NCI-H146 (cell line): ENCODE measurements around the gene MCEE.

Experiments
- DNase-seq: peaks from one replicate; lab custom pipeline; 2025; lab: John Stamatoyannopoulos, UW

MCEE gene

DNA sequence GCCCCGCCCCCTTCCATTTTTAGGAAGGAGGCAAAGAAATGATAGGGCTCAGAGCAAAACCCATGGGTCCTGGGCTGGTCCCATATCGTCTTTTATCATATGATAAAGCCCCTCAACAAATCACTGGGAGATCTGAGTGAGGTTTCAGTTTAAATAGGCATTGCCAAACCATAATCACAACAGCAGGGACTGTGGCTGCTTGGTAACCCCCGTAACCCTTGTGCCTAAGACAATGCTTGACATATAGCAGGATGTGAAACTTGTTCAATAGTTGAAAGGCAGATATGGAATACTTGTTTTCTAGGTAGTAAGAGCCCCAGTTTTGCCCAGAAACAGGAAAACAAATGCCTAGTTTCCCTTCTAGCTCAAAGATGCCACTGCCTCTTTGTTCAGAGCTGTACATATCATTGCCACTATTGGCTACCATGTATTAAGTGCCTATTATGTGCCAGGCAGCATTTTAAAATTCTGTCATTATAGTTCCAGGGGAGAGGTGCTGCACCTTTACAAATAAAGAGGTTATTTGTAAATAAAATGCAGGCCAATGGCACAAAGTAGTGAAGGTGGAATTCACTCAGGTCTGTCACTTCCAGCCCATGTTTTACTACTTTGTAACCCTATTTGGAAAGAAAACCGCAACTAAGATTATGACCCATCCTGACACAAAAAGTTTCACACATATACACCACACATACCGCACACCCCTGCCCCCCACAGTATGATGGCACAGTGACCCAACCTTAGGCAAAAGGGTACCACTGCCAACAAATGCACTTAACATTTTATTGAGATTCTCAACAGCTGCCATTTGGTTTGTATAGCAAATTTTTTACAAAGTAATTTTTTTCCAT, 47.4 kb downstream of the MCEE start:
- DNase-seq: no peak

DNA sequence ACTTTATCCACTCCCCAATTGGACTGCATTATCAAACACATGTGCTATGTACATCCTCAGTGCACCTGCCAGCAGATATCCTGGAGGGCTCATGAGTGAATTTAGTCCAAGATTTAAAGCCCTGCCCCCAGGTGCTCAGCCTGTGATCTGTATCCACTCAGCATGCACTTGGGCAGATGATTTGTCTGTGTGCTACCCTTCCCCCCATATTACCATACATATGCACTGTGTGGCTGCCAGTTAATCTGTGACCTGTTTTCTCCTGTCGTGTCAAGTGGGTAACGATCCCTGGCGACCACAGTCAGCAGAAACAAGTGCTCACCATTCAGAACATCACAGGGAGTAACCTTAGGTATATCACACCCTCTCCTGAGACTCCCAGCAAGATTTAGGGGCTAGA, 51.4 kb downstream of the MCEE start:
- peak; percentile 4 for DNase-seq

DNA sequence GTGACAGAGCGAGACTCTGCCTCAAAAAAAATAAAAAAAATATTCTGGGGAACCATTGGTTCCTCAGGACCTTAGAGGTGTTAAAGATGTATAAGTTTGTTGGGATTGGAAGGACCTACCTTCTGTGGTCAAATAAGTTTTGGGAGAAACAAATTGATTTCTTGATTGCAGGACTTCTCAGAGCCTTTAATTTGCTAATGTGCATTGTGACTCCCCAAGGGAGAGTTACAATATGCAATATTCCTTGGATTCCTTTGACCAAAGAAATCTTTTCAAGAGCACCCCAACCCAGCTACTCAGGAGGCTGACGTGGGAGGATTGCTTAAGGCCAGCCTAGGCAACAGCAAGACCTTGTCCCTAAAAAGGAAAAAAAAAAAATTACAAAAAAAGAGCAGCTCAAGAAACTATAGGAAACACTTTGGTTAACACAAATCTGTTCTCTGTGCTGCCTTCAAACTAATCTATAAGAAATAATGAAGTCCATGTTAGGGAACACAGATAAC, 55.1 kb downstream of the MCEE start:
- DNase-seq: no peak

DNA sequence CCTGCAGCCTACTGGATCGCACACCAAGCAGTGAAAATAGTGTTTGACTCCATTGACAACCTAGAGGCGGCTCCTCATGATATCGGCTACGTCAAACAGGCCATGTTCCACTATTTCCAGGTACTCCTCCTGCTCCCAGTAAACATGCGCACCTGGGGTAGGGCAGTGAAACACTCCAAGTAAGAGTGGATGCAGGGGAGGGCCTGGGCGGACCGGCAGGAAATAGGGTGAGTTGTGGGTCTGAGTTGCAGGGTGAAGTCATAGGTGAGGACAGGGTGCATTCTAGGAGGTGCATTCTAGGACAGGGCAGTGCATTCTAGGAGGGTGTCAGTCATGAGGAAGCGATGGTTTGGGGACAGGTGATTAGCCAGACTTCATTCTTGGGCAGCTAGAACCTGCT, 56.6 kb downstream of the MCEE start:
- no peak for DNase-seq

DNA sequence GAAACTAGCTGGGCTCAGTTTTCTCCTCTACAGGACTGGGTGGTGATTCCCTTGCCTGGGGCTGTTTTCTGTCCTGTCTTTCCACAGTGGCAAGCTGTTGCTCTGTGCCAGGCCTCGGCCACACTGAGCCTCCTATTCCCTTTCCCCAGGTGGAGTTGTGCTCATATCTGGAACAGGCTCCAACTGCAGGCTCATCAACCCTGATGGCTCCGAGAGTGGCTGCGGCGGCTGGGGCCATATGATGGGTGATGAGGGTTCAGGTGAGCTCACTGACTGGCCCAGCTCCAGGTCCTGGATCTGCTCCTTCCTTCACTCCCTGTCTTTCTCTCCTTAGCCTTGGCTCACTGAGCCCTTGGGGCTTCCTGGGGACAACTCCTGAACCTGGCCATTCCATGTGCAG, 57.5 kb downstream of the MCEE start:
- no peak for DNase-seq

DNA sequence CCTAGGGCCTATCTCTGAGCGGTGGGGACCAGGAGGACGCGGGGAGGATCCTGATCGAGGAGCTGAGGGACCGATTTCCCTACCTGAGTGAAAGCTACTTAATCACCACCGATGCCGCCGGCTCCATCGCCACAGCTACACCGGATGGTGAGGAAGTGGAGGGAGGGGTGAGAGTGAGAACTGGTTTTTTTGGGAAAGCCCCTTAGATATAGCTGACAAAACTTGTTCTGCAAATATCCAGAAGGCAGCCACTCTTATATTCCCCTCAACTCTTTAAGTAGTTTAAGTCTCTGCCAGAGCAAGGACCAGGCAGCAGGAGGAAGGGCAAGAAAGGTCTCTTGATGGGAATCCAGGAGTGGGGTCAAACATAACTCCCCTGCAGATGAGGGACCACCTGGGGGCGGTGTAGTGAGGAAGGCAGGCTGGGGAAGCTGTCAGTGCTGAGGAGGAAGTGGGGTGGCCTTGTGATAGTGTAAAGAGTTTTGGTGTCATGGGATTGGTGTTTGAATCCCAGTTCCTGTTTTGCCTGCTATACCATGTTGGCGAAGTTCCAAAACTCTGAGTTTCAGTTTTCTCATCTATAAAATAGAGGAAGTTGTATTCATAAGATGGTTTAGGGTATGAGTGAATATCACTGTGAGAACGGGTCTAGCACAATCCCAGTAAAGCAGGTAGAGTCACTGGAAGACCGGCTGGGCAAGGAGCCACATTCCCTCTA, 58.2 kb downstream of the MCEE start:
- DNase-seq: no peak

DNA sequence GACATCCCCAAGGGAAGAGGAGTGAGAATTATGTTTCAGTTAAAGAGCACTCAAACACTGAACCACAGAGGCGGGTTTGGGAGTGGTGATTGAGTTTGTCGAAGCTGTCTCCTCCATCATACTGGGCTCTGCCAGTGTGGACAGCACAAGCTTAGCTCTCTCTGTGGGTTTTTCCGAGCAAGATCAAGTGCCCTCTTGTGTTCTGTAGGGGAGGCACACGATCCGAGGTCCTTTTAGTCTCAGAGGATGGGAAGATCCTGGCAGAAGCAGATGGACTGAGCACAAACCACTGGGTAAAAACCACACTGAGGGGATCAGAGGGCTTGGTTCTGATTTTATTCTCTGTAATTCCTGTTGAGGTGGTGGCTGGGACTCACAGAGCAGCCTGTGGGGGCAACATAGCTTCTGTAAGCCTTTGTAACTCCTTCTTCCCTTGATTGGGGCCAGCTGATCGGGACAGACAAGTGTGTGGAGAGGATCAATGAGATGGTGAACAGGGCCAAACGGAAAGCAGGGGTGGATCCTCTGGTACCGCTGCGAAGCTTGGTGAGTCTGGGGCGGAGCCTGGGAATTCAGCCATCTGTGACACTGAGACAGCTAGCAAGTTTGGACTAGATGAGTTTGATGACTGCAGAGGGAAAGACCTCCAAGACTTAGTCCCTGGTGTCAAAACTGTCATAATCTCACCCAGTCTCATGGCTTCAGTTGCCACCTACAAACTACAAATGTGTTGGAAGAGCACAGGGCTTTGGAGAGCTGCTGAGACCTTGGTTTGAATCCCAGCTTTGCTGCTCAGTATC, 59.5 kb downstream of the MCEE start:
- no peak for DNase-seq

DNA sequence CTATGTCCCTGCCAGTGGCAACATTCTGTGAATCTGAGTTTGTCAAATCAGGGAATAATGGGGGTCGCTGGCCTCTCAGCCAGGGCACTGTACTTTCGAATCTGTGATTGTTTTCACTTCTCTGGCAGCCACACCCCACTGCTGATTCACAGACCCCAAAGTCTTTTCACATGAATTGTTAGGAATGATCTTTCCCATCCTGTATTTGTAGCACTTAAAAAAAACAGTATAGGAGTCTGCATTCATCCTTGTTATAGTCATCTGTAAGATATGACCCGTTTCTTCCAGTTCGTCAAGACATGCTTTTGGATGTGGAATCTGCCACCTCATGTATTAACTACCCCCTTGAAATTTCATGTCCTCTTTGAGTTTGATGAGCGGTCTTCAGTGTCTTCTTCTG, 60.7 kb downstream of the MCEE start:
- no peak for DNase-seq

DNA sequence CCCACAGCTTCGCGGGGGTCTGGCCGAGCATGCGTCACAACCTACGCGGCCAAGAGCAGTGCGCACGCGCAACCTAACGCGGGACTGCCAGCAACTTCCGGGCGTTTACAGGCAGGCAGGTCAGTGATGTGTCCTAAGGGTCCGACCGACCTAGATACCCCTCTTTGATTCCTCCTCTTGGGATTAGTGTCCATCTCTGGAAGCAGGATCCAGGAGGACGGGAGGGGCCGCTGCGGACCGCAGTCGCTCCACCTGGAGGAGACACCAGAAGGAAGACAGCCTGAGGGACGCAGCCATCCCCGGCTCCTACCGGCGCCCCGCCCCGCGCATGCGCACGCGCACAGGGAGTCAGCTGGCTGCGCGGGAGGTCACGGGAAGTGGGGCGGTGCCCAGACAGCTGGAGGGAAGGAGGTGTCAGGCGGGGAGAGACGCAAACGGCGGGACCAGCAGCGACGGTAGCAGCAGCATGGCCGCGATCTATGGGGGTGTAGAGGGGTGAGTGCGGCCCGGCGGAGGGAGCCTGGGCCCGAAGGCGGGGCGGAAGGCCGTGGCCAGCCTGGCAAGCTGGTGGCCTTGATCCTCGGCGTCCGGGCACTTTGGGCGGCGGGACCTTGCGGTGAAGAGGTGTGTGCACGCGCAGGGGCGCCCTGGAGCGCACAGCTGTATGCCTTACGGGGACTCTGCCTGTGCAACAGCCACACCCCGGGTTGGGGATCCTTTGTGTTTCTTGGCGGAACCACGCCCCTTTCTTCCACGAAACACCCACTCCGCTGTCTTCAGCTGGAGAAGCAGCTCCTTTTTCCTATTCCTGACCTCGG, 61.6 kb downstream of the MCEE start, which contains the start of gene NAGK:
NAGK (plus strand) TSS at position 431 of the 818 bp plus-strand sequence; CDS start at position 467, 36 bp downstream.
- peak; percentile 96 for DNase-seq

DNA sequence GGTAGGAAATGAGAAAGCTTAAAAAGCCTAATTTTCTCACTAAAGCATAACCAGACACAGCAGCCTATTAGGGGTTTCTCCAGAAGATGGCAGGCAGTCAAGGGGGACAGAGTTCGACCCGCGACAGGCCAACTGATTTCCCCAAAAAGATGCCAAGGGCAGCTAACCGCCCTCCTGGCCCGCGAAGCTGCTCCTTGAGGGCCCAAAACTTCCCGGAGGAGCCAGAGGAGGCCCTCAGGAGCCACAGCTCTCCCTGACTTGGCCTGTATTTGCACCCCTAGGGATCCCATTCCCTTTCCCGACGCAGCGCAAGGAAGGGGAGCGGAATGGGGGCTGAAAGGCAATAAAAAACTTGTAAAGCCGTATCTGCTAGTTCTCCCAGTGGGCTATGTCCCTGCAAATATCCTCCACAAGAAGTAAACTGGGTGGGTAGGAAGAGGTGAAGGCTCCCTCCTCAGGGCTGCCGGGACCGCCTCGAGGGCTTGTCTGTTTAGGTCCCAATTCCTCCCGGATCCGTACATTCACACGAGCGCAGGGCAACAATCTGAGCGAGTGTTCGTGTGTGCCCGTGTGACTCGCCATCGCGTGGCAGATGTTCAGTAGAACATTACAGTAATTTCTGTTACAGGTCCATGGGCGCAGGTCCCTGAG, 62.3 kb downstream of the MCEE start:
- DNase-seq: no peak

DNA sequence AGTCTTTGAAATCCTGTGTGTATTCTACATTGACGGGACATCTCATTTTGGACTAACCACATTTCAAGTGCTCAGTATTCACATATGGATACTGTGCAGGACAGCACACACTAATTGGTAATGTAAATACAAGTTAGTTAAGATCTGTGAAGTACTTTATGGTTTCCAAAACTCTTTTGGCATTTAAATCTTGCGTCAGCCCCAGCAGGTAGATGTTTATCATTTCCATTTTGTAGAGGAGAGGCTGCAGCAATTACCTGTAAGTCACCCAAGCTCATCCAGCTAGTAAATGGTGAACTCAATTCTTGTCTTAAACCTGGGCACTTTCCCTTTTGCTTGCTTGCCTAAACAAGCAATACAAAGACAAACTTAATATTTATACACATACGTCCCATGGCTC, 63.2 kb downstream of the MCEE start:
- DNase-seq: no peak

DNA sequence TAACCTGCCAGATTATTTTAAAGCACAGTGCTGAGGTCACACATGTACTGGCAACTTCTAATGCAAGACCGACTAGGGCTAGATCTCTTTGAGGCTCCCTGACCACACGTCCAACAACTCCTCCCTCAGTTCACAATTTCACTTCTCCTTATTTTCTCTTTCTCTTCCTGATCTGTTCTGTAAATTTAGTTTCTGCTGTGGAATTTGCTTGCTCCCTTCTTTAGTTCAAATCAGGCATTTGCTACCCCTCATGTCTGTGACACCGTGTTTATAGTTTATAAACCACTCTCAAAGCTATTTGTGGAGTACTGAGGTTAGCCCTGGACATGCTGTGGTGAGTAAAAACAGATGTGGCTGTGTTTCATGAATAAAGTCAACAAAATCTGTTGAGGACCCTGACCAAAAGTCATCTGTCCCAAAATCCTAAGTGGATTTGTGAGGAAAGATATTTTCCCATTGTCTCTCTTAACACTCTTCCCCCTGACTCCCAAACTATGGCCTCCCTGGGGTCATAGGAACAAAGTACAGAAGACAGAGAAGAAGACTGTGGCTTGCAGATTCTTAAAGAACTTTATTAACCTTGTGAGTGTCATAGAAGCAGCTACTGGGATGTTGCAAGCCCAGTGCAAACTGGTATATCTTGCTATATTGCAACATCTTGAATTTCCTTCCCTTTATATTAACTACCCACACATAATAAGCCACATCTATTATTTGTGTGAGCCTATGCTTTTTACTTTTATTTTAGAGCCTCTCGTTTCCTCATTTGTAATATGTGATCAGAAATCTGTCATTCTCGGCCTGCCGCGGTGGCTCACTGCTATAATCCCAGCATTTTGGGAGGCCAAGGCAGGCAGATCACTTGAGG, 65.0 kb downstream of the MCEE start:
- no peak for DNase-seq

DNA sequence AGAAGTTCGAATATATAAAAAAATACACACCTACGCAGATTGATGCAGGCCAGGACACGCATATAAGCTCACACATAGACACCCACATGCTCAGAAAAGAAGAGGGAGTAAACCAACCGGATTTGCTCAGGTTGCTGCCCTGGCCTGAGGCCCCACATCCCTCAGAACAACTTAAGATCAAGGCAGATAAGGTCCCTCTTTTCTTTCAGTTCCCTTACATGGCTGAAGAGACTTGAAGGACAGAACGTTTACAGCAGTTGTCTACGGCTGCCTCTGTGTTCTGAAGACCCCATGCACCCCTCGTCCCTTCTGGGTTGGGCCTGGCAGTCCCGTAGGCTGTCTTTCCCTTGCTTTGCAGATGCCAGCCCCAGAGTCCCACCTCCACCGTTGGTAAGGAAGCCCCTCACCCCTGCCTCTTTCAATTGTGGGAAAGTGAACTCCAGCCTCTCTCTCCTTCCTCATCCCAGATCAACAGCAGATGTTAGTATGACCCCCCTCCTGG, 65.9 kb downstream of the MCEE start:
- DNase-seq: no peak

DNA sequence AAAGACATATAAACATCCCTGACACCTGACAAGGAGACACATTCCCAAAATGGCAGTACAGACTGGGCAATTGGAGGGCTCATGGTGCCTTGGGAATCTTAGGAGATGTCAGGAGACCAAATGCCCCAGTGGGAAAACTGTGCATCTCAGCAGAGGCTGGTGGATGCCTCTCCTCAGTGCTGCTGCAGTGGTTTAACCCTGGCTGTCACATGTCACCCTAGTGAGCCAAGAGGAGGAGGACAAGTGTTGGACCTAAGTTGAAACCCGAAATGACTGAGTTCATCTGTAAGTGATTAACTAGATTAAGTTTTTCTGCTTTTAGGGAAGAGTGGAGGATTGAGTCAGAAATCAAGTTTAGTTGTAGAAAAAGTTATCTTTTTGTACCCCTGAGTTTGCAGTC, 66.8 kb downstream of the MCEE start:
- DNase-seq: no peak

DNA sequence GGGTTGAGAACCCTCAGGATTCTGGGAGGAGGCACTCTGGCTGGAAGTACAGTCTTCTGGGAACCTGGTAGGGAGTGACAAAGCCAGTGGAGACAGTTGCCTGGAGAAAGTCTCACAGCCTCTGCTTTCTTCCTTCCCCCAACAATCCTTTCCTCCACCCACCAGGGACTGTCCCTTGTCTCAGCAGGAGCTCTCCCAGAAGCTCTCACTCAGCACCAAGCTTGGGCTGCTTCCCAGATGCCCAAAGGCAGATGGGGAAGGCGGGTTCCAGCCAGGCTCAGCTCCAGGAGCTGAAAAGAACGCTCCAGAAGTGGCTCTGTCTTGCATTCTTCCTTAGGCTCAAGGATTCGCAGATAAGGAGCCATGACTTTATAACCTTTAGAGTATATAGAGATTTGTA, 69.2 kb downstream of the MCEE start:
- no peak for DNase-seq

DNA sequence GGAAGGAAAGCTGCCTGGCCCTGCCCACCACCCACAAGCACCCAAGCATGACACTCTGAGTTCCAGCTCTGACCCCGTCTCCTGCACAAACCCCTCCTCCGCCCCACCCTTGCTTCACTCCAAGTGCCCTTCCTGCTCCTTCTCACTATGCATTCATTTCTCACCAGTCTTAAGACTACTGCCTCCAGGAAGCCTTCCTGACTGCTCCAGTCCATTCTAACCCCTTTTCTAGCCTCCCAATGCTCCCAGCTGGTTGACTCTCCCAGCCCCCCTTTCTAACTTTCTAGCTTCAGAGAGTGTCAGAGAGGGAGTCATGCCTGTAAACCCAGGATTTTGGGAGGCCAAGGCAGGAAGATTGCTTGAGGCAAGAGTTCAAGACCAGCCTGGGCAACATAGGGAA, 69.8 kb downstream of the MCEE start:
- DNase-seq: no peak
